Hepatocyte (in vitro differentiated cells): ENCODE results near the gene PYGM. TPM values are rescaled to one million over a fixed set of nuclear protein-coding genes. Genes with fewer than 3 reads are reported as not detected.
A peak's percentile ranks its signal among the peaks of the same experiment; 100 is the strongest.

ENCODE experiments used
- DNase-seq: peaks from one replicate; pipeline ENCODE4 v3.0.0-alpha.2; 2016; ENCODE audit warnings: low spot score
- H2AFZ ChIP-seq: fragments of 200-600 bp; sonication (generic); 2 replicates; pipeline ENCODE4 v1.6.0; 2016; ENCODE audit warnings: antibody characterized with exemption, mild to moderate bottlenecking
- H3K27ac ChIP-seq: fragments of 200-600 bp; sonication (generic); 2 replicates; pipeline ENCODE4 v1.5.1; 2016; ENCODE audit warnings: mild to moderate bottlenecking
- H3K27me3 ChIP-seq: fragments of 200-600 bp; sonication (generic); 2 replicates; pipeline ENCODE4 v1.6.1; 2016
- H3K36me3 ChIP-seq: fragments of 200-600 bp; sonication (generic); replicated peaks from 2 replicates; pipeline ENCODE4 v1.5.1; 2016; ENCODE audit warnings: low read depth; ENCODE audit not compliant: insufficient read depth
- H3K4me1 ChIP-seq: fragments of 200-600 bp; sonication (generic); 2 replicates; pipeline ENCODE4 v1.5.1; 2016; ENCODE audit warnings: mild to moderate bottlenecking, moderate library complexity; ENCODE audit not compliant: insufficient read depth
- H3K4me2 ChIP-seq: fragments of 200-600 bp; sonication (generic); 2 replicates; pipeline ENCODE4 v1.6.0; 2016
- H3K4me3 ChIP-seq: fragments of 200-600 bp; sonication (generic); 2 replicates; pipeline ENCODE4 v1.5.1; 2016; ENCODE audit warnings: mild to moderate bottlenecking
- H3K79me2 ChIP-seq: fragments of 200-600 bp; sonication (generic); 2 replicates; pipeline ENCODE4 v1.6.0; 2017; ENCODE audit warnings: mild to moderate bottlenecking
- H3K9me2 ChIP-seq: fragments of 200-600 bp; sonication (generic); replicated peaks from 2 replicates; pipeline ENCODE4 v1.6.0; 2017; ENCODE audit warnings: mild to moderate bottlenecking; ENCODE audit not compliant: insufficient read depth
- H3K9me3 ChIP-seq: fragments of 200-600 bp; sonication (generic); 2 replicates; pipeline ENCODE4 v1.5.1; 2016; ENCODE audit warnings: low read depth, mild to moderate bottlenecking
- H4K20me1 ChIP-seq: fragments of 200-600 bp; sonication (generic); 2 replicates; pipeline ENCODE4 v1.6.0; 2016; ENCODE audit warnings: mild to moderate bottlenecking; ENCODE audit not compliant: insufficient read depth, poor library complexity, severe bottlenecking
- CTCF ChIP-seq: fragments of 200-600 bp; sonication (generic); IDR thresholded peaks from 2 replicates; pipeline ENCODE4 v1.5.1; 2016; ENCODE audit warnings: antibody characterized with exemption, mild to moderate bottlenecking; ENCODE audit not compliant: poor library complexity
- EZH2 ChIP-seq: fragments of 200-600 bp; sonication (generic); IDR thresholded peaks from 2 replicates; pipeline ENCODE4 v1.6.1; 2016; ENCODE audit warnings: antibody characterized with exemption, mild to moderate bottlenecking, borderline replicate concordance
- EZH2phosphoT487 ChIP-seq: fragments of 200-600 bp; sonication (generic); IDR thresholded peaks from one replicate; pipeline ENCODE4 v1.6.1; 2018; ENCODE audit warnings: antibody characterized with exemption, mild to moderate bottlenecking, low read depth, moderate library complexity; ENCODE audit not compliant: unreplicated experiment, severe bottlenecking
- WGBS: methylation state at CpG from one replicate; pipeline ENCODE4 v1.1.6; 2016; ENCODE audit warnings: low lambda C conversion rate; ENCODE audit errors: missing lambda C conversion rate; 5-methylcytosine and 5-hydroxymethylcytosine counted together
- polyA plus RNA-seq: library from polyadenylated mRNA; unstranded; fragments of >200 nt; fragmentation: Nextera tagmentation; extraction: Ambion mirVana; gene quantifications from 2 replicates; pipeline ENCODE4 v1.2.1, GENCODE V29; 2016
- total RNA-seq: library from RNA; depleted of rRNA; stranded (reverse); fragments of >200 nt; gene quantifications from 2 replicates; pipeline ENCODE4 v1.2.3, GENCODE V29; 2014

Gene PYGM
- total and polyA plus RNA-seq, 2 experiments from 2014 or later: 1.9 to 4.0 TPM

GRCh38 chr11:64745189-64745520 is 14.6 kb downstream of the PYGM start:
- no peaks in the 10 kb centered on the region for H3K9me3 ChIP-seq
- peaks cover 60% of the 10 kb centered on the region for H3K27me3 ChIP-seq
- no peaks in the 10 kb centered on the region for H3K9me2 ChIP-seq
- WGBS: 3% methylated on average over 11 of the region's 20 CpGs
- peak overlapping the region; percentile 40 for H2AFZ ChIP-seq
- H4K20me1 ChIP-seq: no peaks in the 10 kb centered on the region
- H3K27ac ChIP-seq: no peak overlapping the region
- TF ChIP-seq EZH2: peak; percentile 79
- no peak for TF ChIP-seq CTCF
- peak; percentile 32 for TF ChIP-seq EZH2phosphoT487
- no peak overlapping the region for H3K4me3 ChIP-seq
- no peaks in the 10 kb centered on the region for H3K79me2 ChIP-seq
- H3K36me3 ChIP-seq: no peaks in the 10 kb centered on the region
- peak overlapping the region; percentile 90 for H3K4me2 ChIP-seq
- DNase-seq: no peak
- H3K4me1 ChIP-seq: peaks cover 34% of the 10 kb centered on the region

- Histone ChIP-seq H3K27ac (no peak overlapping the region), H2AFZ (peak overlapping the region; percentile 40), H3K4me3 (no peak overlapping the region), H3K27me3 (peaks cover 61% of the 10 kb centered on the region), H4K20me1 (no peaks in the 10 kb centered on the region), H3K36me3 (no peaks in the 10 kb centered on the region), H3K4me1 (peaks cover 34% of the 10 kb centered on the region), H3K79me2 (no peaks in the 10 kb centered on the region), H3K4me2 (peak overlapping the region; percentile 90), H3K9me3 (no peaks in the 10 kb centered on the region), H3K9me2 (no peaks in the 10 kb centered on the region)
- no CpG with 5 or more reads among the region's 89 CpGs for WGBS
- no peak for DNase-seq
- TF ChIP-seq CTCF (no peak), EZH2 (peak; percentile 1)
Observed at GRCh38 chr11:64744544-64745188, 15.1 kb downstream of the PYGM start.

GRCh38 chr11:64743591-64744543 is 15.9 kb downstream of the PYGM start, which contains the start of gene RASGRP2:
RASGRP2 (minus strand) TSS chr11:64744142; CDS start chr11:64742866, 1,276 bp downstream.
- WGBS: 7% methylated on average over 50 of the region's 57 CpGs
- no peaks in the 10 kb centered on the region for H3K9me2 ChIP-seq
- no peaks in the 10 kb centered on the region for H4K20me1 ChIP-seq
- no peak within 1 kb of the TSS for H3K27ac ChIP-seq
- H3K36me3 ChIP-seq: no peaks in the 10 kb centered on the region
- peaks cover 61% of the 10 kb centered on the region for H3K27me3 ChIP-seq
- H3K79me2 ChIP-seq: no peaks in the 10 kb centered on the region
- peak within 1 kb of the TSS; percentile 90 for H3K4me2 ChIP-seq
- peak; percentile 58 for DNase-seq
- no peak within 1 kb of the TSS for H3K4me3 ChIP-seq
- H3K9me3 ChIP-seq: no peaks in the 10 kb centered on the region
- no peak within 1 kb of the TSS for H2AFZ ChIP-seq
- peaks cover 34% of the 10 kb centered on the region for H3K4me1 ChIP-seq
- TF ChIP-seq EZH2 (no peak), CTCF (peak; percentile 56), EZH2phosphoT487 (peak; percentile 43)
